Lung (tissue), 13 donors: ENCODE data around the gene KCNQ1OT1. TPM values are rescaled to one million over a fixed set of nuclear protein-coding genes. Genes with fewer than 3 reads are reported as not detected.

Experiments used
- ATAC-seq: fragments of 200-7000 bp; cut with Tn5 transposase; one replicate; pipeline ENCODE4 v1.9.1; 2020; ENCODE audit warnings: moderate number of reproducible peaks; ENCODE audit not compliant: insufficient read depth, low FRiP score
- DNase-seq, 3 donors: peaks; one replicate each; pipeline ENCODE4 v3.0.0-alpha.2; 2013 to 2017
- H3K27ac ChIP-seq, 2 donors: one replicate each; pipeline ENCODE4 v1.5.1; 2013; ENCODE audit warnings: mild to moderate bottlenecking in 2 of 2, moderate library complexity in 2 of 2, control low read depth in 1 of 2, inconsistent platforms in 1 of 2, low read depth in 1 of 2, low read length in 1 of 2
- H3K27me3 ChIP-seq, 3 donors: one replicate each; pipeline ENCODE4 v1.5.1; 2013; ENCODE audit warnings: low read length in 2 of 3; ENCODE audit not compliant: control insufficient read depth in 3 of 3, insufficient read depth in 3 of 3
- H3K36me3 ChIP-seq, 4 donors: one replicate each; pipeline ENCODE4 v1.5.1; 2013; ENCODE audit warnings: low read length in 4 of 4, mild to moderate bottlenecking in 1 of 4, moderate library complexity in 1 of 4; ENCODE audit not compliant: control insufficient read depth in 4 of 4, insufficient read depth in 4 of 4
- H3K4me1 ChIP-seq, 5 donors: one replicate each; pipeline ENCODE4 v1.5.1; 2013; ENCODE audit warnings: low read length in 5 of 5, mild to moderate bottlenecking in 2 of 5, moderate library complexity in 1 of 5; ENCODE audit not compliant: control insufficient read depth in 5 of 5, insufficient read depth in 5 of 5
- H3K4me3 ChIP-seq: one replicate; pipeline ENCODE4 v1.5.1; 2013; ENCODE audit warnings: mild to moderate bottlenecking, control low read depth, moderate library complexity
- H3K9ac ChIP-seq, 2 donors: one replicate each; pipeline ENCODE4 v1.5.1; 2013; ENCODE audit warnings: low read length in 2 of 2, control low read depth in 1 of 2; ENCODE audit not compliant: insufficient read depth in 1 of 2
- H3K9me3 ChIP-seq, 4 donors: one replicate each; pipeline ENCODE4 v1.5.1; 2013; ENCODE audit warnings: low read length in 3 of 4, mild to moderate bottlenecking in 1 of 4, moderate library complexity in 1 of 4; ENCODE audit not compliant: control insufficient read depth in 4 of 4, insufficient read depth in 3 of 4
- CTCF ChIP-seq: IDR thresholded peaks from 2 replicates; pipeline ENCODE4 v1.5.1; 2012; ENCODE audit warnings: mild to moderate bottlenecking; ENCODE audit errors: control extremely low read depth, extremely low read depth
- whole genome bisulfite sequencing, 2 donors: extraction: QIAGEN DNeasy Blood & Tissue Kit; methylation state at CpG; one replicate each; pipeline ENCODE4 v1.1.7; 2013; 5-methylcytosine and 5-hydroxymethylcytosine counted together
- polyA plus RNA-seq, 2 donors: library from polyadenylated mRNA; stranded (reverse); fragments of 200-250 nt; gene quantifications; one replicate each; pipeline ENCODE4 v1.2.1, GENCODE V29; 2013
- small RNA-seq: library from RNA; depleted of rRNA; stranded (forward); fragments of <200 nt; gene quantifications from one replicate; pipeline ENCODE3, GENCODE V24; 2014; ENCODE audit warnings: low replicate concordance
- total RNA-seq, 2 donors: library from RNA; depleted of rRNA in 1 of 2; stranded (reverse); fragments of >200 nt in 1 of 2; gene quantifications; one replicate each; pipeline ENCODE4 v1.2.1, GENCODE V29; 2014 to 2021
- donor health status: control.
- donor health status: control.
- donor health status: Bipolar disorder and iron deficiency.
- donor health status: healthy.
- donor health status: DM: yes; HTN: yes; CAD: no.

Gene KCNQ1OT1
- total and polyA plus RNA-seq, 4 donors, result 0.02 to 14.5 (median 1.7) TPM

- Histone ChIP-seq H3K9ac (no peak overlapping the region), H3K27ac (no peak overlapping the region), H3K27me3 (no peaks in the 10 kb centered on the region), H3K4me3 (no peak overlapping the region), H3K36me3 (no peaks in the 10 kb centered on the region), H3K4me1 (peaks cover 0 to 29% (median 11%) of the 10 kb centered on the region in 5 donors), H3K9me3 (peaks cover 0 to 4% (median 0%) of the 10 kb centered on the region in 4 donors)
- no peak for ATAC-seq
- 79 to 88% methylated on average over 13 of the region's 13 CpGs for WGBS, 2 donors
- TF ChIP-seq CTCF, result no peak
- DNase-seq, result peak in 1 of 3 donors; percentile 11
Observed at GRCh38 chr11:2558861-2559526, 140.8 kb downstream of the KCNQ1OT1 start.

- peak in 1 of 3 donors; percentile 12 for DNase-seq
- Histone ChIP-seq H3K9me3 (peaks cover 0 to 4% (median 0%) of the 10 kb centered on the region in 4 donors), H3K27me3 (no peaks in the 10 kb centered on the region), H3K27ac (no peak overlapping the region), H3K36me3 (no peaks in the 10 kb centered on the region), H3K4me1 (peaks cover 0 to 29% (median 11%) of the 10 kb centered on the region in 5 donors), H3K9ac (no peak overlapping the region), H3K4me3 (no peak overlapping the region)
- ATAC-seq, result no peak
- TF ChIP-seq CTCF, result no peak
- 94% methylated on average over 17 of the region's 17 CpGs for WGBS, 2 donors
Observed at GRCh38 chr11:2558397-2558796, 141.4 kb downstream of the KCNQ1OT1 start.

Small RNAs within 50 kb of the gene (small RNA-seq; reads per million reads assigned to genes)
- gene RF01947 (not detected), gene RF01948 (not detected), gene RF01950 (not detected)

Other genes with a start within 250 kb of the KCNQ1OT1 start
- 100 to 1,000 TPM in 1 of 2 donors, 10 to 100 TPM in 1; 29.7 to 123 TPM for gene CDKN1C, start 185.8 kb upstream of the KCNQ1OT1 start, total RNA-seq
- 10 to 100 TPM in 1 of 2 donors, 1 to 10 TPM in 1; 9.9 to 24.0 TPM for gene CDKN1C, start 185.8 kb upstream of the KCNQ1OT1 start, polyA plus RNA-seq
- 10 to 100 TPM in 1 of 2 donors, under 1 TPM in 1; 0.60 to 22.0 TPM for gene PHLDA2, start 229.4 kb upstream of the KCNQ1OT1 start, total RNA-seq
- gene PHLDA2, start 229.4 kb upstream of the KCNQ1OT1 start, polyA plus RNA-seq, result 10 to 100 TPM; 24.1 to 49.2 TPM